PC-9 (cell line): ENCODE data around the gene POLR3F.

ENCODE experiments used
- EZH2 ChIP-seq: fragments of 200-600 bp; sonication (generic); IDR thresholded peaks from 2 replicates; pipeline ENCODE4 v1.8.0; 2017; ENCODE audit warnings: antibody characterized with exemption, low read depth
- TF ChIP-seq, protein P1 (sequence below): fragments of 200-600 bp; sonication (generic); conservative IDR thresholded peaks from 2 replicates; pipeline ENCODE4 v1.6.1; 2017; ENCODE audit warnings: mixed run types, antibody characterized with exemption, mild to moderate bottlenecking, moderate library complexity

GRCh38 chr20:18533978-18534644, 66.9 kb downstream of the POLR3F start:
- no peak for TF ChIP-seq EZH2
- TF ChIP-seq, protein P1, sequence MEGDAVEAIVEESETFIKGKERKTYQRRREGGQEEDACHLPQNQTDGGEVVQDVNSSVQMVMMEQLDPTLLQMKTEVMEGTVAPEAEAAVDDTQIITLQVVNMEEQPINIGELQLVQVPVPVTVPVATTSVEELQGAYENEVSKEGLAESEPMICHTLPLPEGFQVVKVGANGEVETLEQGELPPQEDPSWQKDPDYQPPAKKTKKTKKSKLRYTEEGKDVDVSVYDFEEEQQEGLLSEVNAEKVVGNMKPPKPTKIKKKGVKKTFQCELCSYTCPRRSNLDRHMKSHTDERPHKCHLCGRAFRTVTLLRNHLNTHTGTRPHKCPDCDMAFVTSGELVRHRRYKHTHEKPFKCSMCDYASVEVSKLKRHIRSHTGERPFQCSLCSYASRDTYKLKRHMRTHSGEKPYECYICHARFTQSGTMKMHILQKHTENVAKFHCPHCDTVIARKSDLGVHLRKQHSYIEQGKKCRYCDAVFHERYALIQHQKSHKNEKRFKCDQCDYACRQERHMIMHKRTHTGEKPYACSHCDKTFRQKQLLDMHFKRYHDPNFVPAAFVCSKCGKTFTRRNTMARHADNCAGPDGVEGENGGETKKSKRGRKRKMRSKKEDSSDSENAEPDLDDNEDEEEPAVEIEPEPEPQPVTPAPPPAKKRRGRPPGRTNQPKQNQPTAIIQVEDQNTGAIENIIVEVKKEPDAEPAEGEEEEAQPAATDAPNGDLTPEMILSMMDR: no peak
